GM23248 (cell line): ENCODE measurements around the gene PPP1R12A.

Experiments used
- EZH2 ChIP-seq: fragments of 200-600 bp; sonication (generic); IDR thresholded peaks from 2 replicates; pipeline ENCODE4 v1.6.1; 2018; ENCODE audit warnings: antibody characterized with exemption, mild to moderate bottlenecking; ENCODE audit not compliant: insufficient read depth, poor library complexity, severe bottlenecking
- EZH2phosphoT487 ChIP-seq: fragments of 200-600 bp; sonication (generic); IDR thresholded peaks from 2 replicates; pipeline ENCODE4 v1.6.1; 2018; ENCODE audit warnings: antibody characterized with exemption, moderate library complexity, mild to moderate bottlenecking, low read depth; ENCODE audit not compliant: insufficient read depth

DNA sequence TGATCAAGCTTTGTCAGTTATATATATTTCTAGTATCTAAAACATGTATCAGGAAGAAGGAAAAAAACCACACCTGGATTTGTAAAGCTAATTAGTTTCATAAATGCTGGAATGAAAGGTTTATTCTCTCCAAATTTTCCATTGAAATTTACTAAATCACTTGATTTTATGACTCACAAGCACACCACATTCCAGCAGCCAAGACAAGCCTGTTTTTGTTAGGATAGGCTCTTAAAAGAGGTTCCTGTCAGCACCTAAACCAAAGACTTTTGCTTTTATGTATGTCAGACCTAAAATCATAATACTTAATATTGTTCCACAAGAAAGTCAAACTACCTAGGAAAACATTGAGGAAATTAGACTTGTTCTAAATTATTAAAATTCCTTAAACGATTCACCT is 158.8 kb downstream of the PPP1R12A start:
- TF ChIP-seq EZH2phosphoT487 (no peak), EZH2 (no peak)
